ENCODE measurements around the gene HOXC12.

Gene HOXC12

GRCh38 chr12:53968214-53969127 is 13.8 kb downstream of the HOXC12 start:
- Histone ChIP-seq H3K27me3 (ENCODE audit: control insufficient read depth, insufficient read depth, low read length) (peaks cover 100% of the 10 kb centered on the region), H3K36me3 (ENCODE audit: control insufficient read depth, insufficient read depth, low read length) (no peaks in the 10 kb centered on the region), H3K4me1 (ENCODE audit: control insufficient read depth, insufficient read depth, low read length) (0 out of 2 replicates have a peak, but pooled peaks cover 3% of the 10 kb centered on the region), H3K9me3 (ENCODE audit: control insufficient read depth, insufficient read depth, low read depth, low read length) (no peaks in the 10 kb centered on the region), H3K4me3 (ENCODE audit: low read depth, low read length) (no peak overlapping the region), H3K9ac (ENCODE audit: low read length) (no peak overlapping the region), H3K27ac (ENCODE audit: low read depth, low read length) (no peak overlapping the region)

GRCh38 chr12:53969588-53970259 is 15.0 kb downstream of the HOXC12 start:
- H3K9ac ChIP-seq (ENCODE audit: low read length), result no peak overlapping the region
- H3K4me1 ChIP-seq (ENCODE audit: control insufficient read depth, insufficient read depth, low read length), result 0 out of 2 replicates have a peak, but pooled peaks cover 3% of the 10 kb centered on the region
- no peaks in the 10 kb centered on the region for H3K9me3 ChIP-seq (ENCODE audit: control insufficient read depth, insufficient read depth, low read depth, low read length)
- no peak overlapping the region for H3K4me3 ChIP-seq (ENCODE audit: low read depth, low read length)
- no peak overlapping the region for H3K27ac ChIP-seq (ENCODE audit: low read depth, low read length)
- H3K27me3 ChIP-seq (ENCODE audit: control insufficient read depth, insufficient read depth, low read length), result peaks cover 100% of the 10 kb centered on the region
- no peaks in the 10 kb centered on the region for H3K36me3 ChIP-seq (ENCODE audit: control insufficient read depth, insufficient read depth, low read length)

GRCh38 chr12:53970451-53970850 is 15.7 kb downstream of the HOXC12 start:
- H3K36me3 ChIP-seq (ENCODE audit: control insufficient read depth, insufficient read depth, low read length), result no peaks in the 10 kb centered on the region
- no peak overlapping the region for H3K9ac ChIP-seq (ENCODE audit: low read length)
- no peak overlapping the region for H3K4me3 ChIP-seq (ENCODE audit: low read depth, low read length)
- no peak overlapping the region for H3K27ac ChIP-seq (ENCODE audit: low read depth, low read length)
- H3K9me3 ChIP-seq (ENCODE audit: control insufficient read depth, insufficient read depth, low read depth, low read length), result no peaks in the 10 kb centered on the region
- peaks cover 4% of the 10 kb centered on the region; the same call in 1 of the 2 replicates for H3K4me1 ChIP-seq (ENCODE audit: control insufficient read depth, insufficient read depth, low read length)
- peaks cover 100% of the 10 kb centered on the region for H3K27me3 ChIP-seq (ENCODE audit: control insufficient read depth, insufficient read depth, low read length)

GRCh38 chr12:53971129-53971528 is 16.4 kb downstream of the HOXC12 start:
- Histone ChIP-seq H3K9me3 (ENCODE audit: control insufficient read depth, insufficient read depth, low read depth, low read length) (no peaks in the 10 kb centered on the region), H3K36me3 (ENCODE audit: control insufficient read depth, insufficient read depth, low read length) (no peaks in the 10 kb centered on the region), H3K27me3 (ENCODE audit: control insufficient read depth, insufficient read depth, low read length) (peaks cover 100% of the 10 kb centered on the region), H3K4me3 (ENCODE audit: low read depth, low read length) (no peak overlapping the region), H3K4me1 (ENCODE audit: control insufficient read depth, insufficient read depth, low read length) (peaks cover 9% of the 10 kb centered on the region; the same call in 1 of the 2 replicates), H3K9ac (ENCODE audit: low read length) (no peak overlapping the region), H3K27ac (ENCODE audit: low read depth, low read length) (no peak overlapping the region)

GRCh38 chr12:53971686-53972085 is 17.0 kb downstream of the HOXC12 start:
- H3K9me3 ChIP-seq (ENCODE audit: control insufficient read depth, insufficient read depth, low read depth, low read length), result no peaks in the 10 kb centered on the region
- H3K27ac ChIP-seq (ENCODE audit: low read depth, low read length), result no peak overlapping the region
- H3K27me3 ChIP-seq (ENCODE audit: control insufficient read depth, insufficient read depth, low read length), result peaks cover 100% of the 10 kb centered on the region
- peaks cover 6% of the 10 kb centered on the region; the same call in 1 of the 2 replicates for H3K4me1 ChIP-seq (ENCODE audit: control insufficient read depth, insufficient read depth, low read length)
- H3K36me3 ChIP-seq (ENCODE audit: control insufficient read depth, insufficient read depth, low read length), result no peaks in the 10 kb centered on the region
- no peak overlapping the region for H3K4me3 ChIP-seq (ENCODE audit: low read depth, low read length)
- no peak overlapping the region for H3K9ac ChIP-seq (ENCODE audit: low read length)

GRCh38 chr12:53972152-53972702 is 17.5 kb downstream of the HOXC12 start:
- Histone ChIP-seq H3K27ac (ENCODE audit: low read depth, low read length) (no peak overlapping the region), H3K27me3 (ENCODE audit: control insufficient read depth, insufficient read depth, low read length) (peaks cover 100% of the 10 kb centered on the region), H3K9me3 (ENCODE audit: control insufficient read depth, insufficient read depth, low read depth, low read length) (no peaks in the 10 kb centered on the region), H3K4me3 (ENCODE audit: low read depth, low read length) (no peak overlapping the region), H3K36me3 (ENCODE audit: control insufficient read depth, insufficient read depth, low read length) (no peaks in the 10 kb centered on the region), H3K9ac (ENCODE audit: low read length) (no peak overlapping the region), H3K4me1 (ENCODE audit: control insufficient read depth, insufficient read depth, low read length) (peaks cover 6% of the 10 kb centered on the region; the same call in 1 of the 2 replicates)

- Histone ChIP-seq H3K4me3 (ENCODE audit: low read depth, low read length) (peak within 1 kb of the TSS; percentile 38), H3K27ac (ENCODE audit: low read depth, low read length) (no peak within 1 kb of the TSS), H3K36me3 (ENCODE audit: control insufficient read depth, insufficient read depth, low read length) (no peaks in the 10 kb centered on the region), H3K4me1 (ENCODE audit: control insufficient read depth, insufficient read depth, low read length) (peaks cover 6% of the 10 kb centered on the region; the same call in 1 of the 2 replicates), H3K9ac (ENCODE audit: low read length) (peak within 1 kb of the TSS; percentile 36), H3K9me3 (ENCODE audit: control insufficient read depth, insufficient read depth, low read depth, low read length) (no peaks in the 10 kb centered on the region), H3K27me3 (ENCODE audit: control insufficient read depth, insufficient read depth, low read length) (peaks cover 100% of the 10 kb centered on the region)
These were observed 18.1 kb downstream of the HOXC12 start, which contains the start of gene HOXC11 for GRCh38 chr12:53972722-53973235. HOXC11 (plus strand) TSS chr12:53973126; CDS start chr12:53973242, 116 bp downstream.

- Histone ChIP-seq H3K27ac (ENCODE audit: low read depth, low read length) (no peak overlapping the region), H3K27me3 (ENCODE audit: control insufficient read depth, insufficient read depth, low read length) (peaks cover 100% of the 10 kb centered on the region), H3K9ac (ENCODE audit: low read length) (peak overlapping the region; percentile 36), H3K36me3 (ENCODE audit: control insufficient read depth, insufficient read depth, low read length) (no peaks in the 10 kb centered on the region), H3K4me3 (ENCODE audit: low read depth, low read length) (peak overlapping the region; percentile 38), H3K9me3 (ENCODE audit: control insufficient read depth, insufficient read depth, low read depth, low read length) (no peaks in the 10 kb centered on the region), H3K4me1 (ENCODE audit: control insufficient read depth, insufficient read depth, low read length) (peaks cover 6% of the 10 kb centered on the region; the same call in 1 of the 2 replicates)
These were observed 18.7 kb downstream of the HOXC12 start for GRCh38 chr12:53973236-53974042.

- Histone ChIP-seq H3K4me3 (ENCODE audit: low read depth, low read length) (peak within 1 kb of the TSS; percentile 38), H3K9me3 (ENCODE audit: control insufficient read depth, insufficient read depth, low read depth, low read length) (no peaks in the 10 kb centered on the region), H3K36me3 (ENCODE audit: control insufficient read depth, insufficient read depth, low read length) (no peaks in the 10 kb centered on the region), H3K9ac (ENCODE audit: low read length) (peak within 1 kb of the TSS; percentile 4), H3K27me3 (ENCODE audit: control insufficient read depth, insufficient read depth, low read length) (peaks cover 100% of the 10 kb centered on the region), H3K4me1 (ENCODE audit: control insufficient read depth, insufficient read depth, low read length) (peaks cover 6% of the 10 kb centered on the region; the same call in 1 of the 2 replicates), H3K27ac (ENCODE audit: low read depth, low read length) (no peak within 1 kb of the TSS)
These were observed 19.7 kb downstream of the HOXC12 start, which contains the start of gene HOTAIR for GRCh38 chr12:53974084-53975063. HOTAIR (minus strand) TSS chr12:53974954.

Measured in HUES6 (cell line).